H1 (cell line): ENCODE results near the gene MYCBP2. TPM values are rescaled to one million over a fixed set of nuclear protein-coding genes. Genes with fewer than 3 reads are reported as not detected.

ENCODE experiments used
- CTCF ChIA-PET: fragments of 300-600 bp; sonication (Branson Sonifier 250); formaldehyde crosslinking; loops from one replicate; lab custom pipeline; 2021; ENCODE audit not compliant: partially characterized antibody; lab: Charles Lee
- POLR2A ChIA-PET: fragments of 300-600 bp; sonication (Branson Sonifier 250); formaldehyde crosslinking; loops from one replicate; lab custom pipeline; 2021; ENCODE audit warnings: inconsistent platforms; ENCODE audit not compliant: partially characterized antibody; lab: Charles Lee
- DNase-seq, 2 experiments: peaks; one replicate each; pipeline versions ENCODE4 v3.0.0 to v3.0.0-alpha.2; 2010 to 2022; ENCODE audit warnings: low spot score in 2 of 2, low read depth in 1 of 2, mixed read lengths in 1 of 2
- FAIRE-seq: peaks from 2 replicates; lab custom pipeline; 2011; peaks lifted over from hg19 to GRCh38; lab: Jason Lieb, UNC
- H2AFZ ChIP-seq: 2 replicates; pipeline ENCODE4 v1.8.1; 2012; ENCODE audit warnings: low read length, inconsistent platforms
- H2AK5ac ChIP-seq: 2 replicates; pipeline ENCODE4 v1.6.1; 2013; ENCODE audit warnings: low read depth, low read length
- H2BK120ac ChIP-seq: replicated peaks from 2 replicates; pipeline ENCODE3; 2013; ENCODE audit warnings: low read depth, low read length, inconsistent platforms
- H2BK12ac ChIP-seq: 2 replicates; pipeline ENCODE4 v1.6.1; 2013; ENCODE audit warnings: low read depth, low read length
- H2BK15ac ChIP-seq: 2 replicates; pipeline ENCODE4 v1.6.1; 2013; ENCODE audit warnings: low read length
- H2BK20ac ChIP-seq: 2 replicates; pipeline ENCODE4 v1.6.1; 2013; ENCODE audit warnings: low read length
- H2BK5ac ChIP-seq: 2 replicates; pipeline ENCODE4 v1.6.1; 2013; ENCODE audit warnings: low read depth, low read length
- H3K14ac ChIP-seq: 2 replicates; pipeline ENCODE4 v1.6.1; 2013; ENCODE audit warnings: inconsistent platforms; ENCODE audit not compliant: insufficient read length
- H3K18ac ChIP-seq: 2 replicates; pipeline ENCODE4 v1.6.1; 2013; ENCODE audit warnings: low read length; ENCODE audit errors: extremely low read depth
- H3K23ac ChIP-seq: 2 replicates; pipeline ENCODE4 v1.6.1; 2013; ENCODE audit warnings: inconsistent platforms; ENCODE audit not compliant: insufficient read length
- H3K23me2 ChIP-seq: 2 replicates; pipeline ENCODE4 v1.6.1; 2013; ENCODE audit warnings: low read depth, low read length
- H3K27ac ChIP-seq: 2 replicates; pipeline ENCODE4 v1.6.1; 2011; ENCODE audit warnings: low read depth, low read length, inconsistent platforms
- H3K27me3 ChIP-seq, 4 experiments: replicated peaks in 1 of 4; 1 replicate in 1 of 4; 2 replicates in 3 of 4; pipeline versions ENCODE4 v1.6.1 to v1.8.1; 2011 to 2013; ENCODE audit warnings: low read length in 3 of 4, mild to moderate bottlenecking in 3 of 4, inconsistent platforms in 2 of 4, mixed read lengths in 2 of 4, moderate library complexity in 1 of 4; ENCODE audit not compliant: control insufficient read depth in 3 of 4, insufficient read depth in 3 of 4; ENCODE audit errors: extremely low read depth in 1 of 4
- H3K36me3 ChIP-seq, 4 experiments: 2 replicates each; pipeline versions ENCODE4 v1.6.1 to v1.8.1; 2011 to 2013; ENCODE audit warnings: mild to moderate bottlenecking in 4 of 4, low read length in 3 of 4, moderate library complexity in 2 of 4, control low read depth in 1 of 4, inconsistent platforms in 1 of 4; ENCODE audit not compliant: insufficient read depth in 4 of 4, control insufficient read depth in 2 of 4
- H3K4ac ChIP-seq: replicated peaks from 2 replicates; pipeline ENCODE3; 2013; ENCODE audit warnings: low read length, low read depth, mixed read lengths, inconsistent platforms; ENCODE audit not compliant: insufficient read length
- H3K4me1 ChIP-seq, 4 experiments: replicated peaks in 1 of 4; 1 replicate in 1 of 4; 2 replicates in 3 of 4; pipeline versions ENCODE4 v1.6.1 to v1.8.1; 2011 to 2013; ENCODE audit warnings: low read length in 3 of 4, inconsistent platforms in 2 of 4, mixed read lengths in 1 of 4; ENCODE audit not compliant: insufficient read depth in 4 of 4, control insufficient read depth in 3 of 4
- H3K4me2 ChIP-seq, 2 experiments: 2 replicates each; pipeline versions ENCODE4 v1.6.1 to v1.8.1; 2011 to 2013; ENCODE audit warnings: low read depth in 2 of 2, low read length in 2 of 2, control low read depth in 1 of 2, inconsistent platforms in 1 of 2, mild to moderate bottlenecking in 1 of 2; ENCODE audit not compliant: insufficient read depth in 1 of 2
- H3K4me3 ChIP-seq, 4 experiments: fragments of 200-600, 300-600 bp in 1 of 4; sonication (generic), shearing (Covaris generic), sonication (Bioruptor Twin) in 1 of 4; 2 replicates each; pipeline versions ENCODE4 v1.5.1 to v1.8.1; 2011 to 2016; ENCODE audit warnings: low read length in 4 of 4, low read depth in 3 of 4, control low read depth in 2 of 4, inconsistent platforms in 2 of 4, mild to moderate bottlenecking in 2 of 4, mixed read lengths in 1 of 4, moderate library complexity in 1 of 4; ENCODE audit not compliant: insufficient read depth in 2 of 4; ENCODE audit errors: extremely low read depth in 1 of 4
- H3K56ac ChIP-seq: replicated peaks from 2 replicates; pipeline ENCODE3; 2013; ENCODE audit warnings: low read depth, mild to moderate bottlenecking, mixed read lengths, low read length, inconsistent platforms; ENCODE audit not compliant: insufficient read length
- H3K79me1 ChIP-seq: 2 replicates; pipeline ENCODE4 v1.6.1; 2013; ENCODE audit warnings: low read depth, low read length, control low read depth
- H3K79me2 ChIP-seq, 2 experiments: 2 replicates each; pipeline versions ENCODE4 v1.6.1 to v1.8.1; 2012 to 2013; ENCODE audit warnings: low read length in 2 of 2, mild to moderate bottlenecking in 2 of 2, inconsistent platforms in 1 of 2; ENCODE audit not compliant: insufficient read depth in 2 of 2, control insufficient read depth in 1 of 2
- H3K9ac ChIP-seq, 4 experiments: replicated peaks in 1 of 4; 1 replicate in 1 of 4; 2 replicates in 3 of 4; pipeline versions ENCODE4 v1.6.1 to v1.8.1; 2011 to 2013; ENCODE audit warnings: low read depth in 3 of 4, low read length in 3 of 4, control low read depth in 2 of 4, mild to moderate bottlenecking in 2 of 4, moderate library complexity in 2 of 4, inconsistent platforms in 1 of 4; ENCODE audit errors: extremely low read depth in 1 of 4
- H3K9me3 ChIP-seq, 2 experiments: 2 replicates each; pipeline versions ENCODE4 v1.6.1 to v1.8.1; 2012 to 2013; ENCODE audit warnings: mild to moderate bottlenecking in 2 of 2, moderate library complexity in 2 of 2, control low read depth in 1 of 2, inconsistent platforms in 1 of 2, low read depth in 1 of 2, low read length in 1 of 2, mixed read lengths in 1 of 2; ENCODE audit not compliant: insufficient read depth in 2 of 2
- H4K20me1 ChIP-seq, 2 experiments: replicated peaks in 1 of 2; 2 replicates each; pipeline versions ENCODE3 to v1.8.1; 2011 to 2013; ENCODE audit warnings: inconsistent platforms in 2 of 2, low read length in 2 of 2, mild to moderate bottlenecking in 1 of 2; ENCODE audit not compliant: insufficient read depth in 2 of 2, control insufficient read depth in 1 of 2
- H4K5ac ChIP-seq: 2 replicates; pipeline ENCODE4 v1.6.1; 2013; ENCODE audit warnings: low read length, low read depth, mixed read lengths, inconsistent platforms; ENCODE audit not compliant: insufficient read length
- H4K8ac ChIP-seq: 2 replicates; pipeline ENCODE4 v1.8.0; 2013; ENCODE audit warnings: mild to moderate bottlenecking, moderate library complexity, low read length, inconsistent platforms; ENCODE audit not compliant: insufficient read depth; ENCODE audit errors: extremely low read depth
- H4K91ac ChIP-seq: replicated peaks from 2 replicates; pipeline ENCODE3; 2013; ENCODE audit warnings: low read length, mixed read lengths, inconsistent platforms; ENCODE audit not compliant: insufficient read length
- ASH2L ChIP-seq: fragments of 200-600, 300-600 bp; sonication (generic); IDR thresholded peaks from one replicate; pipeline ENCODE4 v1.7.1; 2017; ENCODE audit warnings: low read length
- CBX5 ChIP-seq: fragments of 300-800, 300-1000 bp; sonication (generic); IDR thresholded peaks from 2 replicates; pipeline ENCODE4 v1.7.1; 2016; ENCODE audit warnings: antibody characterized with exemption, low read length, low read depth
- NANOG ChIP-seq: IDR thresholded peaks from 2 replicates; pipeline ENCODE4 v1.6.1; 2011; ENCODE audit warnings: low read length, low read depth, mild to moderate bottlenecking, inconsistent platforms; ENCODE audit not compliant: insufficient read depth, poor library complexity, severe bottlenecking
- RAD21 ChIP-seq, 2 experiments: IDR thresholded peaks in 1 of 2; conservative IDR thresholded peaks in 1 of 2; 2 replicates each; pipeline ENCODE4 v1.6.1; 2011; ENCODE audit warnings: low read depth in 2 of 2, low read length in 2 of 2, improper control_type of control experiment in 1 of 2, inconsistent platforms in 1 of 2, mild to moderate bottlenecking in 1 of 2, moderate library complexity in 1 of 2
- WGBS, 2 experiments: shearing (Covaris generic) in 1 of 2; methylation state at CpG; one replicate each; pipeline versions ENCODE4 v1.1.6 to v1.1.7; 2013 to 2015; ENCODE audit warnings: low lambda C conversion rate in 2 of 2, mixed read lengths in 2 of 2, inconsistent platforms in 1 of 2, low coverage in 1 of 2, missing lambda C conversion rate in 1 of 2; ENCODE audit not compliant: insufficient replicate concordance in 2 of 2, insufficient coverage in 1 of 2, insufficient read length in 1 of 2; ENCODE audit errors: extremely low coverage in 1 of 2, missing lambda C conversion rate in 1 of 2; 5-methylcytosine and 5-hydroxymethylcytosine counted together
- polyA plus RNA-seq, 7 experiments: library from polyadenylated mRNA; depleted of rRNA in 3 of 7; stranded (reverse) in 5 of 7; unstranded in 2 of 7; fragments of >200 nt in 5 of 7; fragments of 200-250 nt in 2 of 7; gene quantifications; 1 replicate in 5 of 7; 2 replicates in 1 of 7; 4 replicates in 1 of 7; pipeline versions ENCODE4 v1.2.1 to v1.2.3, GENCODE V29; 2011 to 2013; ENCODE audit warnings: missing spikeins in 2 of 7, mixed read lengths in 2 of 7
- total RNA-seq: library from RNA; stranded (reverse); fragmentation: NEBNext Ultra II Directional; extraction: Animal tissue kit (Norgen Biotek cat#: 25700); gene quantifications from 2 replicates; pipeline ENCODE4 v1.2.1, GENCODE V29; 2021

MYCBP2 gene
- total and polyA plus RNA-seq, 2 of the 8 experiments (the other 6 are each of a cell fraction or from before 2014, with no cell fraction given), result 19.0 to 52.1 TPM

GRCh38 chr13:77028202-77028601, 298.7 kb downstream of the MYCBP2 start:
- no peak overlapping the region for H2BK120ac ChIP-seq
- H3K27ac ChIP-seq, result no peak overlapping the region
- DNase-seq (no peak), FAIRE-seq (no peak)
- H3K36me3 ChIP-seq, result no peaks in the 10 kb centered on the region
- H4K20me1 ChIP-seq, result peaks cover 0 to 3% of the 10 kb centered on the region in 2 experiments
- H2BK15ac ChIP-seq, result no peak overlapping the region
- no peak overlapping the region for H2BK20ac ChIP-seq
- no peak overlapping the region for H4K8ac ChIP-seq
- H3K9ac ChIP-seq, result no peak overlapping the region
- ChIA-PET CTCF (interaction anchor here (0.7 to 1.3 kb wide), 3 partner anchors 25 to 879 kb away, joined by 3 to 4 read pairs (median 3); no protein-coding TSS in a partner anchor), POLR2A (interaction anchor here (0.7 to 1.7 kb wide), 3 partner anchors 14 to 22 kb away, joined by 4 to 5 read pairs (median 4); no protein-coding TSS in a partner anchor)
- no peak overlapping the region for H3K56ac ChIP-seq
- H2AFZ ChIP-seq, result 0 out of 2 replicates have a peak overlapping the region, but pooled peaks have one; percentile 28
- H3K9me3 ChIP-seq, result no peaks in the 10 kb centered on the region
- H4K5ac ChIP-seq, result no peak overlapping the region
- H2BK5ac ChIP-seq, result no peak overlapping the region
- H3K4ac ChIP-seq, result no peak overlapping the region
- no peak overlapping the region for H3K18ac ChIP-seq
- H3K14ac ChIP-seq, result no peak overlapping the region
- no peak overlapping the region for H3K23ac ChIP-seq
- no peak overlapping the region for H2BK12ac ChIP-seq
- no peaks in the 10 kb centered on the region for H3K79me1 ChIP-seq
- no peaks in the 10 kb centered on the region for H3K27me3 ChIP-seq
- peaks cover 0 to 31% of the 10 kb centered on the region in 2 experiments; a peak in 3 of 4 replicates for H3K79me2 ChIP-seq
- H3K23me2 ChIP-seq, result peaks cover 5% of the 10 kb centered on the region
- no peak overlapping the region for H2AK5ac ChIP-seq
- TF ChIP-seq RAD21 (IDR thresholded peaks at IDR 0.05 in 1 of 2, conservative IDR thresholded peaks at IDR 0.05 in 1 of 2; ENCODE audit: low read depth in 2 of 2, low read length in 2 of 2) (no peak), NANOG (no peak), ASH2L (no peak), CBX5 (no peak)
- H3K4me2 ChIP-seq, result peak overlapping the region; percentile 63 to 73
- WGBS, 2 experiments, result 88% methylated on average over 5 of the region's 5 CpGs; no CpG with 5 or more reads in 1 of the 2 experiments
- no peak overlapping the region for H4K91ac ChIP-seq
- peak overlapping the region in 1 of 4 experiments; percentile 99; a peak in 3 of 8 replicates for H3K4me3 ChIP-seq
- H3K4me1 ChIP-seq, result peaks cover 1 to 5% (median 3%) of the 10 kb centered on the region in 4 experiments; a peak in 3 of 7 replicates
